Stimulated activated memory B cell treated with anti-CD40 and anti-IgM and Interleukin-4, amounts not matched to agents 10 μg/mL and 1 μg/mL and 100 μg/mL, for 72 hours (primary cell): ENCODE measurements around the gene ZFR2.
"Not testable (repeated sequence)": the region's sequence is repeated elsewhere in the genome, so short reads cannot be mapped to it uniquely, and the experiment has no call there.

ENCODE experiments used
- ATAC-seq: fragments of 150-1000 bp; cut with Tn5 transposase; 2 replicates; pipeline ENCODE4 v1.10.0; 2021
- H3K27ac Mint-ChIP-seq: one replicate; pipeline ENCODE4 v1.8.0; 2022; ENCODE audit warnings: mild to moderate bottlenecking, mixed read lengths
- H3K27me3 Mint-ChIP-seq: one replicate; pipeline ENCODE4 v1.8.0; 2022; ENCODE audit warnings: mixed read lengths
- H3K36me3 Mint-ChIP-seq: one replicate; pipeline ENCODE4 v1.8.0; 2022; ENCODE audit warnings: mixed read lengths
- H3K4me1 Mint-ChIP-seq: one replicate; pipeline ENCODE4 v1.8.0; 2022; ENCODE audit warnings: mixed read lengths
- H3K4me3 Mint-ChIP-seq: one replicate; pipeline ENCODE4 v1.8.0; 2022; ENCODE audit warnings: mild to moderate bottlenecking, moderate library complexity, mixed read lengths
- H3K9me3 Mint-ChIP-seq: one replicate; pipeline ENCODE4 v1.8.0; 2022; ENCODE audit warnings: mixed read lengths

Gene ZFR2

GRCh38 chr19:3759482-3760254 is 109.2 kb downstream of the ZFR2 start:
- no peak for ATAC-seq
- no peaks in the 10 kb centered on the region for H3K9me3 Mint-ChIP-seq
- H3K36me3 Mint-ChIP-seq, result peaks cover 12% of the 10 kb centered on the region
- H3K27me3 Mint-ChIP-seq, result no peaks in the 10 kb centered on the region
- H3K4me1 Mint-ChIP-seq, result peaks cover 54% of the 10 kb centered on the region
- H3K27ac Mint-ChIP-seq, result no peak overlapping the region
- no peak overlapping the region for H3K4me3 Mint-ChIP-seq

GRCh38 chr19:3758297-3758696 is 110.5 kb downstream of the ZFR2 start:
- not testable (repeated sequence) for ATAC-seq, H3K27me3 Mint-ChIP-seq, H3K9me3 Mint-ChIP-seq, H3K27ac Mint-ChIP-seq, H3K4me3 Mint-ChIP-seq
- Mint-ChIP-seq H3K4me1 (peaks cover 55% of the 10 kb centered on the region), H3K36me3 (peaks cover 19% of the 10 kb centered on the region)

GRCh38 chr19:3757705-3758104 is 111.1 kb downstream of the ZFR2 start:
- Mint-ChIP-seq H3K36me3 (peaks cover 25% of the 10 kb centered on the region), H3K4me1 (peaks cover 49% of the 10 kb centered on the region)
- not testable (repeated sequence) for ATAC-seq, H3K4me3 Mint-ChIP-seq, H3K27me3 Mint-ChIP-seq, H3K9me3 Mint-ChIP-seq, H3K27ac Mint-ChIP-seq
